ENCODE measurements around the gene ITGB8. TPM values are rescaled to one million over a fixed set of nuclear protein-coding genes. Genes with fewer than 3 reads are reported as not detected.

The ITGB8 gene
- total and polyA plus RNA-seq, 9 of the 15 experiments (the other 6 are each of a cell fraction or from before 2014, with no cell fraction given): under 0.01 to 0.03 (median 0.02) TPM; not detected in 6

DNA sequence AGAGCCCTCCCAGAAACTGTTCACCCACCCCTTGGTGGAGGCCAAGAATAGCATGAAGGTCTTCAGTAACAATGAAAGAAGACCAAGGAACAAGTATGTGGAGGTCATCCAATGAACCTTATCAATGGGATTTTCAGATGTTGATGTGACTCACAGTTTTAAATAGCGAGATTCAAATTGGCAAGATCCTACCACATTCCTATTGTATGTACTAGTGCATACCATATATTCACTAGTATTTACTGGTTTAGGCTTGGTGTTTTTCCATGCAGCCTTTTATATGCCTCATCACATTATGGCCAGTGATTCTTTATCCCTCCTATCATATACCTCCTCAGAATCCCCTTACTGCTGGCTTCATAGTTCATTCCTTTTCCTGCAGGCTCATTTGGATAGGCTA, 54.4 kb downstream of the ITGB8 start:
- 0% methylated on average over 1 of the region's 1 CpG for WGBS (ENCODE audit: insufficient coverage, low coverage, missing lambda C conversion rate)
- Histone ChIP-seq H3K4me2 (ENCODE audit: insufficient read depth, low read length) (no peak overlapping the region), H3K9me3 (replicated peaks; ENCODE audit: control insufficient read depth, insufficient read depth, low read depth, low read length) (no peaks in the 10 kb centered on the region), H3K27ac (ENCODE audit: extremely low read depth, low read depth, low read length) (no peak overlapping the region), H3K36me3 (ENCODE audit: control insufficient read depth, insufficient read depth, low read length) (no peaks in the 10 kb centered on the region), H4K20me1 (replicated peaks; ENCODE audit: control insufficient read depth, insufficient read depth, low read length) (no peaks in the 10 kb centered on the region), H3K9me1 (ENCODE audit: control insufficient read depth, insufficient read depth, low read length) (no peaks in the 10 kb centered on the region), H3K4me3 (no peak overlapping the region), H2AFZ (ENCODE audit: low read depth, low read length) (no peak overlapping the region), H3K4me1 (replicated peaks in 1 of 2; ENCODE audit: control insufficient read depth in 2 of 2, insufficient read depth in 2 of 2, low read length in 2 of 2) (no peaks in the 10 kb centered on the region), H3K27me3 (ENCODE audit: control insufficient read depth in 2 of 2, insufficient read depth in 2 of 2, low read length in 2 of 2) (no peaks in the 10 kb centered on the region), H3K9ac (ENCODE audit: insufficient read depth in 1 of 2, low read depth in 2 of 2, low read length in 2 of 2) (no peak overlapping the region), H3K79me2 (ENCODE audit: control insufficient read depth, insufficient read depth, low read length) (no peaks in the 10 kb centered on the region)
- BruUV-seq (replicated peaks): no TSS peak
- intact Hi-C loops (cut with micrococcal nuclease): no loop called here
- TF ChIP-seq ZNF57 (CRISPR knock-in tag; IDR thresholded peaks at IDR 0.05) (no peak), TAF7 (tag; IDR thresholded peaks at IDR 0.05) (no peak), ZNF707 (CRISPR knock-in tag; conservative IDR thresholded peaks at IDR 0.05) (no peak)
- POLR2A ChIA-PET: no interaction called here
- in situ Hi-C loops (cut with MboI): no loop called here
- FAIRE-seq (no peak), DNase-seq (ENCODE audit: extremely low read depth in 1 of 4, low spot score in 3 of 4) (no peak), ATAC-seq (no peak)
- CTCF ChIA-PET (ENCODE audit: low intra/inter-chr PET ratio): no interaction called here

GRCh38 chr7:20388084-20388483, 57.4 kb downstream of the ITGB8 start:
- intact Hi-C loops (cut with micrococcal nuclease): no loop called here
- 0% methylated on average over 1 of the region's 1 CpG for WGBS (ENCODE audit: insufficient coverage, low coverage, missing lambda C conversion rate)
- Histone ChIP-seq H3K79me2 (ENCODE audit: control insufficient read depth, insufficient read depth, low read length) (no peaks in the 10 kb centered on the region), H3K27me3 (ENCODE audit: control insufficient read depth in 2 of 2, insufficient read depth in 2 of 2, low read length in 2 of 2) (no peaks in the 10 kb centered on the region), H3K9me1 (ENCODE audit: control insufficient read depth, insufficient read depth, low read length) (no peaks in the 10 kb centered on the region), H3K27ac (ENCODE audit: extremely low read depth, low read depth, low read length) (no peak overlapping the region), H3K4me1 (replicated peaks in 1 of 2; ENCODE audit: control insufficient read depth in 2 of 2, insufficient read depth in 2 of 2, low read length in 2 of 2) (no peaks in the 10 kb centered on the region), H3K9ac (ENCODE audit: insufficient read depth in 1 of 2, low read depth in 2 of 2, low read length in 2 of 2) (no peak overlapping the region), H4K20me1 (replicated peaks; ENCODE audit: control insufficient read depth, insufficient read depth, low read length) (no peaks in the 10 kb centered on the region), H3K9me3 (replicated peaks; ENCODE audit: control insufficient read depth, insufficient read depth, low read depth, low read length) (no peaks in the 10 kb centered on the region), H2AFZ (ENCODE audit: low read depth, low read length) (no peak overlapping the region), H3K4me2 (ENCODE audit: insufficient read depth, low read length) (no peak overlapping the region), H3K36me3 (ENCODE audit: control insufficient read depth, insufficient read depth, low read length) (no peaks in the 10 kb centered on the region), H3K4me3 (no peak overlapping the region)
- no peak for TF ChIP-seq NRF1 (conservative IDR thresholded peaks at IDR 0.05 in 1 of 2, IDR thresholded peaks at IDR 0.05 in 1 of 2)
- TF ChIP-seq KHSRP (IDR thresholded peaks at IDR 0.05): no peak
- TF ChIP-seq POU5F1 (IDR thresholded peaks at IDR 0.05; ENCODE audit: borderline replicate concordance, low read depth, low read length, partially characterized antibody): no peak
- no peak for TF ChIP-seq ZNF239 (CRISPR knock-in tag; IDR thresholded peaks at IDR 0.05)
- TF ChIP-seq ZNF146 (CRISPR knock-in tag; IDR thresholded peaks at IDR 0.05; ENCODE audit: unreplicated experiment): no peak
- no peak for TF ChIP-seq RB1 (IDR thresholded peaks at IDR 0.05; ENCODE audit: low read depth)
- DNase-seq (ENCODE audit: extremely low read depth in 1 of 4, low spot score in 3 of 4): no peak
- in situ Hi-C loops (cut with MboI): no loop called here
- CTCF ChIA-PET (ENCODE audit: low intra/inter-chr PET ratio): no interaction called here
- no peak for ATAC-seq
- no TSS peak for BruUV-seq (replicated peaks)
- no peak for FAIRE-seq
- POLR2A ChIA-PET: no interaction called here
